ENCODE data around the gene HAUS2. TPM values are rescaled to one million over a fixed set of nuclear protein-coding genes. Genes with fewer than 3 reads are reported as not detected.

Gene HAUS2
- total RNA-seq, 2 donors from 2014 or later, result 18.5 to 22.2 TPM

GRCh38 chr15:42604894-42605744, 56.5 kb downstream of the HAUS2 start:
- ATAC-seq (no peak), DNase-seq (no peak)
- peaks cover 27% of the 10 kb centered on the region for H3K4me1 Mint-ChIP-seq
- no peak overlapping the region for H3K27ac Mint-ChIP-seq
- H3K36me3 Mint-ChIP-seq (ENCODE audit: low read depth), result no peaks in the 10 kb centered on the region
- H3K4me3 Mint-ChIP-seq, result no peak overlapping the region
- H3K9me3 ChIP-seq (ENCODE audit: control insufficient read depth, low read length, poor library complexity, severe bottlenecking), result no peaks in the 10 kb centered on the region
- H3K27me3 Mint-ChIP-seq, result no peaks in the 10 kb centered on the region

GRCh38 chr15:42605796-42606195, 57.2 kb downstream of the HAUS2 start:
- ATAC-seq, result no peak
- H3K27ac Mint-ChIP-seq, result no peak overlapping the region
- DNase-seq, result no peak
- no peaks in the 10 kb centered on the region for H3K27me3 Mint-ChIP-seq
- no peak overlapping the region for H3K4me3 Mint-ChIP-seq
- peaks cover 26% of the 10 kb centered on the region for H3K4me1 Mint-ChIP-seq
- no peaks in the 10 kb centered on the region for H3K9me3 ChIP-seq (ENCODE audit: control insufficient read depth, low read length, poor library complexity, severe bottlenecking)
- no peaks in the 10 kb centered on the region for H3K36me3 Mint-ChIP-seq (ENCODE audit: low read depth)

GRCh38 chr15:42608110-42608531, 59.5 kb downstream of the HAUS2 start:
- H3K9me3 ChIP-seq (ENCODE audit: control insufficient read depth, low read length, poor library complexity, severe bottlenecking), result no peaks in the 10 kb centered on the region
- Mint-ChIP-seq H3K27me3 (no peaks in the 10 kb centered on the region), H3K4me3 (peak overlapping the region; percentile 50), H3K4me1 (peaks cover 26% of the 10 kb centered on the region), H3K36me3 (ENCODE audit: low read depth) (no peaks in the 10 kb centered on the region), H3K27ac (peak overlapping the region; percentile 54)
- peak; percentile 78 for ATAC-seq
- no peak for DNase-seq

- DNase-seq (no peak), ATAC-seq (no peak)
- Mint-ChIP-seq H3K27ac (peak overlapping the region; percentile 54), H3K27me3 (no peaks in the 10 kb centered on the region), H3K4me3 (peak overlapping the region; percentile 52), H3K4me1 (peaks cover 26% of the 10 kb centered on the region), H3K36me3 (ENCODE audit: low read depth) (no peaks in the 10 kb centered on the region)
- H3K9me3 ChIP-seq (ENCODE audit: control insufficient read depth, low read length, poor library complexity, severe bottlenecking), result no peaks in the 10 kb centered on the region
These were observed 60.3 kb downstream of the HAUS2 start for GRCh38 chr15:42608752-42609488.

DNA sequence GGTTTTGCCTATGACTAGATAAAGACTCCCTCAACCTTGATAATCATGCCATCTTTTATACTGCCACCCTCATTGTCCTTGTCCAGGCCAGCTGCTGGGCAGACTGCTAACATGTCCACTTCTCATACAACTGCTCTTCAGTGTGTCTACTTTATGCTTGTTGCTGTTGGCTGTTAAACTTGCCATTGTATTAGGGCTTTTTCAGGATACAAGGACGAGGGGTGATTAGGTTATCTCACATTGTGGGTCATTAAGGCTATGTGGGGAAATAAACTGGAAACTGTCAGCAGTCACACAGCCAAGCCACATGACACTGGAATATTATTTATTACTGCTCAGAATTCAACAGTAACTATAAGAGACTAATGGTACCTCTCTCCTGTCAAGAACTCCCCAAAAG, 62.9 kb downstream of the HAUS2 start:
- ATAC-seq, result no peak
- Mint-ChIP-seq H3K36me3 (ENCODE audit: low read depth) (no peaks in the 10 kb centered on the region), H3K4me3 (no peak overlapping the region), H3K27ac (no peak overlapping the region), H3K27me3 (no peaks in the 10 kb centered on the region), H3K4me1 (peaks cover 18% of the 10 kb centered on the region)
- DNase-seq, result no peak
- no peaks in the 10 kb centered on the region for H3K9me3 ChIP-seq (ENCODE audit: control insufficient read depth, low read length, poor library complexity, severe bottlenecking)

DNA sequence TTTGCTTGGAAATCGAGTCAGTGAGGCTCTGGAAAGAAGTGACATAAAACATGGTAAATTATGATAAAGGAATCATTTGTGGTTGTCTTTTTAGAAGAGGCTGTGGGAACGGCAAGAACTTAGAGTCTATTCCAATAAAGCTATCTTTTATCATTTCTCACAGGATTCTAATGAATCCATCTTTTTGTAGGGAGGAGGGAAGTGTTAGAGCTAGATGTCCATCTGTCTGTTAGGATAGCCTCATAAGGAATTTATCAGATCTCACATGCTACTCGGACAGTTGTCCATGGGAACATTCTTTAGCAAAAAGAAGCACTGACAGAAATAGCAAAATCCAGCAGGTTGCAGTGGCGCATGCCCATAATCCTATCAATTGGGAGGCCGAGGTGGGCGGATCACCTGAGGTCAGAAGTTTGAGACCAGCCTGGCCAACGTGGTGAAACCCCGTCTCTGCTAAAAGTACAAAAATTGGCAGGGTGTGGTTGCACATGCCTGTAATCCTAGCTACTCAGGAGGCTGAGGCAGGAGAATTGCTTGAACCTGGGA, 63.8 kb downstream of the HAUS2 start:
- no peaks in the 10 kb centered on the region for H3K36me3 Mint-ChIP-seq (ENCODE audit: low read depth)
- DNase-seq (no peak), ATAC-seq (no peak)
- H3K9me3 ChIP-seq (ENCODE audit: control insufficient read depth, low read length, poor library complexity, severe bottlenecking), result no peaks in the 10 kb centered on the region
- no peak overlapping the region for H3K27ac Mint-ChIP-seq
- no peaks in the 10 kb centered on the region for H3K27me3 Mint-ChIP-seq
- H3K4me1 Mint-ChIP-seq, result peaks cover 18% of the 10 kb centered on the region
- no peak overlapping the region for H3K4me3 Mint-ChIP-seq

DNA sequence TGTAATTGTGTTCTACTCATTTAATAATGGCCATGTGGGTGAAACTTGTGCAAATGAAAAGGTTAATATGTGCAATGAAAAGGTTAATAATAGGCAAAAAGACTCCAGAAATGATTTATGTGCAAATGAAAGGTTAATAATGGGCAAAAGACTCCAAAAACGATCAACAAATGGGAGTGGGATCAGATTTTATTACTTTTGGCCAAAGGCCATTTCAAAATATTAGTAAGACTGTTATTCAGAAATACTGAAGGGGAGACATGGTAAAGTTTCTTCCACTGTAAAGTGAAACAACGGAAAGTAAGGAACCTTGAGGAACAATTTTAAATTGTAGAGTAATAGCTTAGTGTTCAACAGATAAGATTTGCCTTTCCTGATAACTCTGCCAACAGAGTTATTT, 67.5 kb downstream of the HAUS2 start:
- no peaks in the 10 kb centered on the region for H3K27me3 Mint-ChIP-seq
- no peaks in the 10 kb centered on the region for H3K36me3 Mint-ChIP-seq (ENCODE audit: low read depth)
- H3K4me1 Mint-ChIP-seq, result peaks cover 2% of the 10 kb centered on the region
- no peak overlapping the region for H3K27ac Mint-ChIP-seq
- DNase-seq (no peak), ATAC-seq (no peak)
- no peak overlapping the region for H3K4me3 Mint-ChIP-seq
- no peaks in the 10 kb centered on the region for H3K9me3 ChIP-seq (ENCODE audit: control insufficient read depth, low read length, poor library complexity, severe bottlenecking)

Other genes with a start within 250 kb of the HAUS2 start
- 10 to 100 TPM; 10.6 to 11.6 TPM for gene CAPN3, start 189.3 kb upstream of the HAUS2 start, total RNA-seq
- 10 to 100 TPM; 29.7 to 39.8 TPM for gene ZNF106, start 57.7 kb upstream of the HAUS2 start, total RNA-seq
- gene SNAP23, start 53.2 kb upstream of the HAUS2 start, total RNA-seq, result 10 to 100 TPM; 52.6 to 80.7 TPM
- 10 to 100 TPM; 23.8 to 28.0 TPM for gene LRRC57, start within 50 bp of the HAUS2 start, total RNA-seq
- gene STARD9, start 26.8 kb downstream of the HAUS2 start, total RNA-seq, result 1 to 10 TPM; 4.1 to 5.9 TPM
- gene CDAN1, start 188.3 kb downstream of the HAUS2 start, total RNA-seq, result 10 to 100 TPM; 18.2 to 19.4 TPM

Data from T-helper 17 cell (primary cell).